Fibroblast of lung (primary cell): ENCODE measurements around the gene GDI2. TPM values are rescaled to one million over a fixed set of nuclear protein-coding genes. Genes with fewer than 3 reads are reported as not detected.

Experiments
- DNase-seq, 2 donors: peaks; one replicate each; pipeline versions ENCODE4 v3.0.0 to v3.0.0-alpha.2; 2010; ENCODE audit warnings: low read depth in 2 of 2
- H2AFZ ChIP-seq: 2 replicates; pipeline ENCODE4 v1.5.1; 2012; ENCODE audit warnings: low read length, control low read depth, inconsistent platforms
- H3K27ac ChIP-seq: 2 replicates; pipeline ENCODE4 v1.5.1; 2011; ENCODE audit warnings: low read length, control low read depth; ENCODE audit not compliant: insufficient read depth
- H3K27me3 ChIP-seq: 2 replicates; pipeline ENCODE4 v1.5.1; 2011; ENCODE audit warnings: mild to moderate bottlenecking, low read length; ENCODE audit not compliant: control insufficient read depth, insufficient read depth
- H3K36me3 ChIP-seq: 2 replicates; pipeline ENCODE4 v1.5.1; 2011; ENCODE audit warnings: low read length; ENCODE audit not compliant: control insufficient read depth, insufficient read depth
- H3K4me1 ChIP-seq: 2 replicates; pipeline ENCODE4 v1.5.1; 2011; ENCODE audit warnings: low read length; ENCODE audit not compliant: control insufficient read depth, insufficient read depth; ENCODE audit errors: extremely low read depth
- H3K4me2 ChIP-seq: 2 replicates; pipeline ENCODE4 v1.5.1; 2011; ENCODE audit warnings: low read length, control low read depth; ENCODE audit not compliant: insufficient read depth; ENCODE audit errors: extremely low read depth
- H3K4me3 ChIP-seq, 4 experiments: fragments of 200-600 bp in 1 of 4; sonication (generic) in 1 of 4; replicated peaks in 1 of 4; 2 replicates each; pipeline ENCODE4 v1.5.1; 2011 to 2016; ENCODE audit warnings: low read length in 4 of 4, low read depth in 3 of 4, mild to moderate bottlenecking in 3 of 4, control low read depth in 2 of 4, inconsistent platforms in 1 of 4, mixed read lengths in 1 of 4; ENCODE audit not compliant: insufficient read depth in 1 of 4; ENCODE audit errors: control extremely low read depth in 1 of 4
- H3K79me2 ChIP-seq: 2 replicates; pipeline ENCODE4 v1.5.1; 2012; ENCODE audit warnings: mild to moderate bottlenecking, low read length, inconsistent platforms; ENCODE audit not compliant: control insufficient read depth, insufficient read depth
- H3K9ac ChIP-seq: 2 replicates; pipeline ENCODE4 v1.5.1; 2011; ENCODE audit warnings: mild to moderate bottlenecking, low read length, control low read depth; ENCODE audit not compliant: insufficient read depth
- H3K9me3 ChIP-seq: 2 replicates; pipeline ENCODE4 v1.5.1; 2012; ENCODE audit warnings: low read depth, low read length; ENCODE audit not compliant: control insufficient read depth, insufficient read depth
- H4K20me1 ChIP-seq: 2 replicates; pipeline ENCODE4 v1.5.1; 2011; ENCODE audit warnings: low read length; ENCODE audit not compliant: control insufficient read depth, insufficient read depth; ENCODE audit errors: extremely low read depth
- EZH2 ChIP-seq: IDR thresholded peaks from 2 replicates; pipeline ENCODE4 v1.5.1; 2012; ENCODE audit warnings: low read length, control low read depth, mild to moderate bottlenecking; ENCODE audit errors: missing control alignments
- polyA plus RNA-seq, 2 donors: library from polyadenylated mRNA; depleted of rRNA in 1 of 2; stranded (reverse) in 1 of 2; unstranded in 1 of 2; fragments of >200 nt; gene quantifications; 2 replicates each; pipeline ENCODE4 v1.2.1, GENCODE V29; 2011 to 2012; ENCODE audit warnings: missing spikeins in 1 of 2
- total RNA-seq: library from RNA; depleted of rRNA; stranded (reverse); fragments of >200 nt; gene quantifications from 2 replicates; pipeline ENCODE4 v1.2.1, GENCODE V29; 2014
- TF ChIP-seq, protein P1 (sequence below), 2 donors: IDR thresholded peaks in 1 of 2; conservative IDR thresholded peaks in 1 of 2; 1 replicate in 1 of 2; 2 replicates in 1 of 2; pipeline ENCODE4 v1.5.1; 2011 to 2012; ENCODE audit warnings: low read length in 2 of 2, control low read depth in 1 of 2, inconsistent platforms in 1 of 2, low read depth in 1 of 2, mild to moderate bottlenecking in 1 of 2

GDI2 gene
- total and polyA plus RNA-seq, 2 donors (not counting 1 experiment from before 2014, with no cell fraction given) = 287 to 483 TPM

DNA sequence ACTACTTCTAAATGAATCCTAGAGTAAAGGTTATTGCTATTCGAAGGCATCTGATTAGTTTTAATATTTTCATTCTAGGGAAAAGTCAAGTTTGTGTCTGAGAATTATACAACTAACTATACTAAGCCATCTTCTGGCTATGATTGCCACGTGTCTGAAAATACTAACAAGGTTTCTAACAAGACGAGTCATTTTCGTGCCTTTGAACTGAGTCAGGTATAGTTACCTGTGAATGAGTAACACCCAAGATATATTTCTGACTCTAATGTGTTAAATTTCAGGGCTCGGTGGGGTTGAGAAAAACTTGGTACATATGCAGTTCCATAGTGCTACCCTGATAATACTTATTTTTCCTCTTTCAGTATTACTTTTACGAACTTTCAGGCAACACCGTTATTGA, 93.1 kb downstream of the GDI2 start:
- Histone ChIP-seq H3K36me3 (no peaks in the 10 kb centered on the region), H3K79me2 (peaks cover 2% of the 10 kb centered on the region), H3K9me3 (no peaks in the 10 kb centered on the region), H3K27me3 (no peaks in the 10 kb centered on the region), H2AFZ (no peak overlapping the region), H3K4me2 (no peak overlapping the region), H3K4me3 (no peak overlapping the region), H3K9ac (no peak overlapping the region), H4K20me1 (no peaks in the 10 kb centered on the region), H3K4me1 (no peaks in the 10 kb centered on the region), H3K27ac (no peak overlapping the region)
- no peak for DNase-seq
- TF ChIP-seq, protein P1, sequence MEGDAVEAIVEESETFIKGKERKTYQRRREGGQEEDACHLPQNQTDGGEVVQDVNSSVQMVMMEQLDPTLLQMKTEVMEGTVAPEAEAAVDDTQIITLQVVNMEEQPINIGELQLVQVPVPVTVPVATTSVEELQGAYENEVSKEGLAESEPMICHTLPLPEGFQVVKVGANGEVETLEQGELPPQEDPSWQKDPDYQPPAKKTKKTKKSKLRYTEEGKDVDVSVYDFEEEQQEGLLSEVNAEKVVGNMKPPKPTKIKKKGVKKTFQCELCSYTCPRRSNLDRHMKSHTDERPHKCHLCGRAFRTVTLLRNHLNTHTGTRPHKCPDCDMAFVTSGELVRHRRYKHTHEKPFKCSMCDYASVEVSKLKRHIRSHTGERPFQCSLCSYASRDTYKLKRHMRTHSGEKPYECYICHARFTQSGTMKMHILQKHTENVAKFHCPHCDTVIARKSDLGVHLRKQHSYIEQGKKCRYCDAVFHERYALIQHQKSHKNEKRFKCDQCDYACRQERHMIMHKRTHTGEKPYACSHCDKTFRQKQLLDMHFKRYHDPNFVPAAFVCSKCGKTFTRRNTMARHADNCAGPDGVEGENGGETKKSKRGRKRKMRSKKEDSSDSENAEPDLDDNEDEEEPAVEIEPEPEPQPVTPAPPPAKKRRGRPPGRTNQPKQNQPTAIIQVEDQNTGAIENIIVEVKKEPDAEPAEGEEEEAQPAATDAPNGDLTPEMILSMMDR (conservative IDR thresholded peaks at IDR 0.05 in 1 of 2, IDR thresholded peaks at IDR 0.05 in 1 of 2; ENCODE audit: low read depth in 1 of 2, low read length in 2 of 2) = no peak
- no peak for TF ChIP-seq EZH2

DNA sequence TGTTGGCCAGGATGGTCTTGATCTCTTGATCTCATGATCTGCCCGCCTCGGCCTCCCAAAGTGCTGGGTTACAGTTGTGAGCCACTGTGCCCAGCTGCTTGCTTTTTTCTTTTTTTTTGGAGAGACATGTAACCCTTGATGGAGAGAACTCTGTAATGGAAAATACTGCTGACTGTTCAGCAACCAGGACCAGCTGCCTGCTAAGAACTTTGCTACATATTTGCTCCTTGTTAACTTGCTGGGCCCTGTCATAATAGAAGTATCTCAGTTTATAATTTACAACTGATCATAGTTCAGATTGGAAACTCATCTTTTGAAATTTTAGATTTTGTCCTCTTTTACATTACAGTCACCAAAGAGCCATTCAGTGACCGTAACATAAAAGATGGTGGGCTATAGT, 93.7 kb downstream of the GDI2 start:
- DNase-seq = peak in 1 of 2 donors; percentile 9
- no peak for TF ChIP-seq EZH2
- Histone ChIP-seq H3K79me2 (peaks cover 2% of the 10 kb centered on the region), H3K9ac (no peak overlapping the region), H3K4me1 (no peaks in the 10 kb centered on the region), H2AFZ (no peak overlapping the region), H4K20me1 (no peaks in the 10 kb centered on the region), H3K4me3 (no peak overlapping the region), H3K27me3 (no peaks in the 10 kb centered on the region), H3K4me2 (no peak overlapping the region), H3K9me3 (no peaks in the 10 kb centered on the region), H3K27ac (no peak overlapping the region), H3K36me3 (no peaks in the 10 kb centered on the region)

Other genes with a start within 250 kb of the GDI2 start
- 9.8 and 15.4 TPM in 2 replicates for gene ASB13, start 146.8 kb downstream of the GDI2 start, total RNA-seq
- 5.4 and 7.3 TPM in 2 replicates for gene ASB13, start 146.8 kb downstream of the GDI2 start, polyA plus RNA-seq
- gene TASOR2, start 128.6 kb downstream of the GDI2 start, total RNA-seq = 77.9 and 85.3 TPM in 2 replicates
- 37.0 and 41.1 TPM in 2 replicates for gene TASOR2, start 128.6 kb downstream of the GDI2 start, polyA plus RNA-seq
- gene ANKRD16, start 76.5 kb upstream of the GDI2 start, total RNA-seq = 7.2 and 9.9 TPM in 2 replicates
- 4.0 and 4.9 TPM in 2 replicates for gene ANKRD16, start 76.5 kb upstream of the GDI2 start, polyA plus RNA-seq
- gene FBH1, start 76.8 kb upstream of the GDI2 start, total RNA-seq = 95.0 and 97.8 TPM in 2 replicates
- gene FBH1, start 76.8 kb upstream of the GDI2 start, polyA plus RNA-seq = 53.6 and 59.4 TPM in 2 replicates
- gene IL15RA, start 164.1 kb upstream of the GDI2 start, total RNA-seq = 9.2 and 13.7 TPM in 2 replicates
- 5.9 and 8.4 TPM in 2 replicates for gene IL15RA, start 164.1 kb upstream of the GDI2 start, polyA plus RNA-seq
- not detected in 2 replicates for gene IL2RA, start 248.9 kb upstream of the GDI2 start, total RNA-seq
- gene IL2RA, start 248.9 kb upstream of the GDI2 start, polyA plus RNA-seq = not detected in 2 replicates